GM12801 (cell line): ENCODE measurements around the gene C1orf159.

ENCODE experiments used
- CTCF ChIP-seq: IDR thresholded peaks from one replicate; pipeline ENCODE4 v1.5.1; 2011; ENCODE audit warnings: control low read depth; ENCODE audit not compliant: insufficient read length; ENCODE audit errors: extremely low read depth

Gene C1orf159

GRCh38 chr1:1075148-1075935 is 40.5 kb downstream of the C1orf159 start:
- TF ChIP-seq CTCF = no peak

GRCh38 chr1:1074631-1075147 is 41.2 kb downstream of the C1orf159 start:
- no peak for TF ChIP-seq CTCF

GRCh38 chr1:1073743-1074587 is 41.9 kb downstream of the C1orf159 start, which contains the start of gene RNF223:
Gene RNF223 (minus strand): TSS chr1:1074306. CDS start chr1:1072566, 1,740 bp downstream.
- no peak for TF ChIP-seq CTCF

- TF ChIP-seq CTCF = no peak
These were observed 42.8 kb downstream of the C1orf159 start for GRCh38 chr1:1072849-1073742.

GRCh38 chr1:1072299-1072848 is 43.5 kb downstream of the C1orf159 start:
- no peak for TF ChIP-seq CTCF

GRCh38 chr1:1071486-1072298 is 44.2 kb downstream of the C1orf159 start:
- TF ChIP-seq CTCF = no peak
